BJ (cell line): Measurements from ENCODE around the gene SLC35G2. TPM values are rescaled to one million over a fixed set of nuclear protein-coding genes. Genes with fewer than 3 reads are reported as not detected.

Source experiments
- CTCF ChIA-PET: fragments of 350-600 bp; formaldehyde crosslinking; extraction: SDS; loops from one replicate; lab custom pipeline; 2021; ENCODE audit warnings: antibody characterized with exemption, inconsistent platforms; lab: Yijun Ruan, JAX
- POLR2A ChIA-PET: fragments of 300-600 bp; sonication (Branson Sonifier 250); formaldehyde crosslinking; extraction: SDS; loops from one replicate; lab custom pipeline; 2021; ENCODE audit warnings: antibody characterized with exemption; lab: Charles Lee
- DNase-seq: peaks from one replicate; pipeline ENCODE4 v3.0.0-alpha.2; 2011; ENCODE audit warnings: low read depth
- H3K27me3 ChIP-seq: 2 replicates; pipeline ENCODE4 v1.6.0; 2011; ENCODE audit warnings: low read length; ENCODE audit not compliant: control insufficient read depth, insufficient read depth
- H3K36me3 ChIP-seq: 2 replicates; pipeline ENCODE4 v1.5.1; 2011; ENCODE audit warnings: low read length; ENCODE audit not compliant: control insufficient read depth, insufficient read depth
- H3K4me3 ChIP-seq: 2 replicates; pipeline ENCODE4 v1.5.1; 2011; ENCODE audit warnings: low read depth, mild to moderate bottlenecking, control low read depth, low read length
- CTCF ChIP-seq: IDR thresholded peaks from 2 replicates; pipeline ENCODE4 v1.5.1; 2011; ENCODE audit warnings: low read depth, mild to moderate bottlenecking, control low read depth, inconsistent platforms, low read length, moderate library complexity; ENCODE audit not compliant: insufficient read depth
- polyA plus RNA-seq: library from polyadenylated mRNA; depleted of rRNA; stranded (reverse); fragments of >200 nt; gene quantifications from 2 replicates; pipeline ENCODE4 v1.2.3, GENCODE V29; 2011

Gene SLC35G2
- polyA plus RNA-seq, 1 experiment, result 5.5 TPM

GRCh38 chr3:136839556-136839931 lies 20.6 kb downstream of the SLC35G2 start:
- DNase-seq, result no peak
- POLR2A ChIA-PET, result interaction anchor here (0.9 kb wide), 1 partner anchor 12 kb away, joined by 8 read pairs; no protein-coding TSS in a partner anchor
- Histone ChIP-seq H3K36me3 (no peaks in the 10 kb centered on the region; the same call in 1 of the 2 replicates), H3K27me3 (no peaks in the 10 kb centered on the region), H3K4me3 (no peak overlapping the region)
- TF ChIP-seq CTCF, result no peak
- CTCF ChIA-PET, result interaction anchor here (0.6 to 1.5 kb wide), 3 partner anchors 15 to 651 kb away, joined by 3 to 4 read pairs (median 3); no protein-coding TSS in a partner anchor

GRCh38 chr3:136840252-136840651 lies 21.3 kb downstream of the SLC35G2 start:
- H3K36me3 ChIP-seq, result no peaks in the 10 kb centered on the region; the same call in 1 of the 2 replicates
- DNase-seq, result no peak
- no peak for TF ChIP-seq CTCF
- ChIA-PET POLR2A (interaction anchor here (0.9 kb wide), 1 partner anchor 13 kb away, joined by 8 read pairs; no protein-coding TSS in a partner anchor), CTCF (interaction anchor here (1.5 kb wide), 2 partner anchors 14 to 19 kb away, joined by 3 to 4 read pairs; no protein-coding TSS in a partner anchor)
- no peak overlapping the region for H3K4me3 ChIP-seq
- H3K27me3 ChIP-seq, result no peaks in the 10 kb centered on the region

GRCh38 chr3:136842294-136842693 lies 23.4 kb downstream of the SLC35G2 start:
- DNase-seq, result no peak
- no peaks in the 10 kb centered on the region; the same call in 1 of the 2 replicates for H3K36me3 ChIP-seq
- no peak overlapping the region for H3K4me3 ChIP-seq
- no peaks in the 10 kb centered on the region for H3K27me3 ChIP-seq
- CTCF ChIA-PET, result interaction anchor here (0.6 kb wide), 3 partner anchors 9 to 53 kb away, joined by 3 read pairs; no protein-coding TSS in a partner anchor
- no peak for TF ChIP-seq CTCF
- POLR2A ChIA-PET, result no interaction called here

- no peak overlapping the region for H3K4me3 ChIP-seq
- H3K36me3 ChIP-seq, result no peaks in the 10 kb centered on the region; the same call in 1 of the 2 replicates
- POLR2A ChIA-PET, result no interaction called here
- TF ChIP-seq CTCF, result no peak
- no peak for DNase-seq
- CTCF ChIA-PET, result no interaction called here
- no peaks in the 10 kb centered on the region for H3K27me3 ChIP-seq
These were observed 25.8 kb downstream of the SLC35G2 start for GRCh38 chr3:136844724-136845123.

GRCh38 chr3:136852180-136852579 lies 33.3 kb downstream of the SLC35G2 start:
- TF ChIP-seq CTCF, result no peak
- H3K27me3 ChIP-seq, result no peaks in the 10 kb centered on the region
- H3K36me3 ChIP-seq, result peaks cover 1% of the 10 kb centered on the region; the same call in 1 of the 2 replicates
- CTCF ChIA-PET, result no interaction called here
- POLR2A ChIA-PET, result no interaction called here
- H3K4me3 ChIP-seq, result no peak overlapping the region
- no peak for DNase-seq
